Stimulated activated CD4-positive, alpha-beta T cell treated with anti-CD3 and anti-CD28 coated beads, Interleukin-15, amount 100 ng/mL, for 24 hours (primary cell): ENCODE data around the gene NIPSNAP3A.
"Not testable (repeated sequence)": the region's sequence is repeated elsewhere in the genome, so short reads cannot be mapped to it uniquely, and the experiment has no call there.

Experiments used
- DNase-seq: peaks from one replicate; pipeline ENCODE4 v3.0.0-alpha.2; 2020

NIPSNAP3A gene

DNA sequence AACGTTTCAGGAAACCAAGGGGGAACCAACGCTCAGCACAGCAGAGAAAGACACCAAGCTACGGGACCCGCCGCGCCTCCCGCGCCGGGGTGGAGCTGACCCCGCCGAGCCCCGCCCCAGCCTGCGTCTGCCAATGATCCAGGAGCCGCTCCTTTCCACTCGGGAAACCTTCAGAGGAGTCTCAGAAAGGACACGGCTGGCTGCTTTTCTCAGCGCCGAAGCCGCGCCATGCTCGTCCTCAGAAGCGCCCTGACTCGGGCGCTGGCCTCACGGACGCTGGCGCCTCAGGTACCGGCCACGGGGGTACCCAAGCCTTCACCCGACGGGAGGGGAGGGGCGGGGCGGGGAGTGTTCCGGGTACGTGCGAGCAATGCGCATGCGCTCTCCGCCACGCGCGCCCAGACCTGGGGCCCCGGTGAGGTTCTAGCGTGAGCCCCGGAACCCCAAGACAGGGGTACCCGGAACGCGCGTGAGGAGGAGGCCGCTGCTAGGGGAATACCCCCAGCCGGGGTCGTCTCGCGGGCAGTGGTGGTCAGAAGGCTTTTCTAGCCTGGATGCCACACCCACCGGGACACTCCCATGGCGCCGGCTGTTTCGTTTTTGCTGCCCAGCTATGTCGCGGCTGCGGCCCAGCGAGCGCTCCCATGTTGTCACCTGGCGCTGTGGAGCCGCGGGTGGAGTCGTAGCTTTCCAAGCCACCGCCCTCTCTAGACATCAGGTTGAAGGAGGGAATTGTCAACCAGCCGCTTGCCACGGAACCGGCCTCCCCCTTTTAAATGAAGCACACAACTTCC lies at the start of gene NIPSNAP3A:
NIPSNAP3A (plus strand) TSS at position 119 of the 794 bp plus-strand sequence; CDS start at position 229, 110 bp downstream.
- DNase-seq, result peak; percentile 92

DNA sequence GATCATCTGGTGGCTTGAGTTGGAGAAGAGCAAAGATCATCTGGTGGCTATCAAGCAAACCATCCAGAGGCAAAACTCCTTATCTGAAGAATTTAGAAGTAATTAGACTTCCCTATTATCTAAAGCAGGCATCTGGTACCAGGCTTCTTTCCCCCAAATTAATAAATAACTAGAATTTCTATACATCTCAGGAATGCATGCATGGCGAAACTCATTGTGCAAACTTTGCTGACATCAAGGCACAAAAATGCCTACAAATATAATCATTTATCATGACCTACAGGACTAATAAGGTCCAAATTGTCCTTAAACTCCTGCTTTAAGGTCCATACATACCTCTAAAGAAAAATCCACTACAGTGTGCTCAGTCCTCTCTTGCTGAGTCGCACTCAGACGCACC lies 47.2 kb upstream of the NIPSNAP3A start:
- no peak for DNase-seq

DNA sequence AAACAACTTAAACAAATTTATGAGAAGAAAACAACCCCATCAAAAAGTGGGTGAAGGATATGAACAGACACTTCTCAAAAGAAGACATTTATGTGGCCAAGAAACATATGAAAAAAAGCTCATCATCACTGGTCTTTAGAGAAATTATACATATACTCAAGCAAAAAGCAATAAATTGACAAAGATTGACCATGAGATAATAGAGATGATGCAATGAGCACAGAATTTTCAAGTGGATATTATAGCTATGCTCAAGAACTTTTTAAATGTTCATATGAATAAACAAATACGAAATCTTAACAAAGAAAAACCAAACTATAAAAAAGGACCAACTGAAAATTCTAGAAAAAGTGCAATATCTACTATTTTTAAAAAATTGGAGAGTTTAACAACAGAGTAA lies 38.7 kb upstream of the NIPSNAP3A start:
- DNase-seq, result not testable (repeated sequence)

DNA sequence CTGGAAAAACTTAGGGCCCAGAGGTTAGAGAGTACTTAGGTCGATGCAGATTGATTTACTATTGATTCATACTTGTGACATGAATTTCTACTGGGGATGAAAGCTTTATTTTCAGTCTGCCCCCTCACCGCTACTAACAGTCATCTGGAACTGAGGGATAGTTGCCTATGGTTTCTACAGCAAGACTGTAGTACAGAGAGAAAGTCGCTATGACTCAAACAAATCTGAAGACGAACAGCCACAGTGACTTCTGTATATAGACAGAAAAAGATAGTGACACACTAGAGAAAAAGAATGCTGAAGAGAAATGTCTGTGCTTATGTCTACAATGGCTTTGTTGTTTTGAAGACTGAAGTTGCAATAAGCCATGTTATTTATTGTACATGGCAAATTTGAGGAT lies 35.9 kb upstream of the NIPSNAP3A start:
- DNase-seq, result no peak

DNA sequence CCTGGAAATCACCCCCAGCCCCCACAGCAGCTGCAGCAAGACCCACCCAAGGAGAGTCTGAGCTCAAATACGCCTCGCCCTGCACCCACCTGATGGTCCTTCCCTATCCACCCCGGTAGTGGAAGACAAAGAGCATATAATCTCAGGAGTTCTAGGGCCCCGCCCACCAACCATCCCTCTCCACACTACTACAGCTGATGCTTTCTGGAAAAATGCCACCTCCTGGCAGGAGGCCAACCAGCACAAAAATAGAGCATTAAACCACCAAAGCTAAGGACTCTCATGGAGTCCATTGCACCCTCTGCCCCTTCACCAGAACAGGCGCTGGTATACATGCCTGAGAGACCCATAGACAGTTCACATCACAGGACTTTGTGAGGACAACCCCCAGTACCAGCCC lies 22.5 kb upstream of the NIPSNAP3A start:
- no peak for DNase-seq

DNA sequence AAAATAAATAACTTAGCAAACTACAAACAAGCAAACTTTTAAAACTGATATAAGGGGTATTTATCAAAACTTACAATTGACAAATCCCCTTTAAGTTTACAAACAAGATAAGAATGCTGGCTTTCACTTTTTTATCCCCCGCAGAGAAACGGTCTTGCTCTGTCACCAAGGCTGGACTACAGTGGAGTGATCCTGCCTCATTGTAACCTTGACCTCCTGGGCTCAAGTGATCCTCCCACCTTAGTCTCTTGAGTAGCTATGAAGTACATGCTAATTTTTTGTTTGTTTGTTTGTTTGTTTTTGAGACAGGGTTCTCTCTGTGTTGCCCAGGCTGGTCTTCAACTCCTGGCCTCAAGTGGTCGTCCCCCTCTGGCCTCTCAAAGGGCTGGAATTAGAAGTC lies 9.0 kb upstream of the NIPSNAP3A start:
- DNase-seq, result no peak

DNA sequence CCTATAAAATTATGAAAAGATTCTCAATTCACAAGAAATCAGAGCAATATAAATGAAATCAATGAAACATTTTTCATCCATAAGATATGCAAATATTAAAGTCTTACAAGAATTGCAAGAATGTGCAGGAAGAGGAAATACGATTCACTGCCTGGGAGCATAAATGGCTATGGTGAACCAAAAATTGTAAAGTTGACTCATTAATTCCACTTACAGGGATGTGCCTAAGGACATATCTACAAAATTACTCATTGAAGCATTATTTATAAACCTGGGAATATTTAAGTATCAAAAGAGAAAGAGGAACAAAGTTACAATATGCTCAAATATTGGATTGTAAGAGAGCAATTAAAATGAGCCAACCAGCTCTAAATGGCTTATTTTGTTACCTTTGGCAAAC lies 6.9 kb upstream of the NIPSNAP3A start:
- no peak for DNase-seq

DNA sequence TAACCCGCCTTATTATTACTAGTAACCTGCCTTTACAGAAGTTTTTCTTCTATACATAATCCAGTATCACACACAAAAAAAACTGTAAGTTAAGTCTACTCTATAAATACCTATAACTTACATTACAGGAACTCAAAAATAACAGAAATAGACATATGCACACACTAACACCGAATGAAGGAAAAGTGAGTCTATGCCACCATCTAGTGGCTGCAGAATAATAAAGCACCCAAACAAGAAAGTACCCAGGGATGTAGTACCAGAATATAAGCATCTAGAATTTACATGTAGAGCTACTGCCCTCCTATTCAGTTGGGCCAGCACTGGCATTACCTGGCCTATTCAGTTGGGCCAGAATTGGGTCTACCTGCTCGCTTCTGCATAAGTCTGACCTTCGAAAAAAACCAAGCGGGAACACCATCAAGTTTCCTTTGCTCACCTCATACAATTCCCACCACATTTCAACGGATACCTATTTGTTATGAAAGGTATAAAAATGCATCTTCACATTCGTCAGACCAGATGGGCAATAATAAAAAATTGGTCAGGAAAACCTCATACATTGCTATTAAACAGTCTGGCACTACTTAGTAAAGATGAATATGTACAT lies 4.0 kb upstream of the NIPSNAP3A start:
- peak; percentile 11 for DNase-seq

DNA sequence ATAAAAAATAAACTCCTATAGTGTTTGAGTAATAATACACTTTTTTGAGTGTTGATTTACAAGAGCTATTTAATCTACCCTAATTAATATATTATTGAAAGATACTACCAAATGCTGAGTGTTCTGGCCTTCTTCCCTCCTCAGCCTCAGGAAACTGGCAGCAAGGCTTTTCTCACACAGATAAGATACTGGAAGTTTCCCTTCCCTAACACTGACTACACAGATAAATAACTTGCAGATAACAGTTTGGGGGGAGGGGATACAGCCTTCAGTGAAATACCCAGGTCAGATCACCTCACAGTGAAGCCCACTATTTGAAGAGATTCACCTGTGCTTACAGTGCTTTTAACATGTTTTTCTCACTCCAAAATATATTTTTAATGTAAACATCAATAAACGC lies 1.6 kb upstream of the NIPSNAP3A start:
- no peak for DNase-seq

DNA sequence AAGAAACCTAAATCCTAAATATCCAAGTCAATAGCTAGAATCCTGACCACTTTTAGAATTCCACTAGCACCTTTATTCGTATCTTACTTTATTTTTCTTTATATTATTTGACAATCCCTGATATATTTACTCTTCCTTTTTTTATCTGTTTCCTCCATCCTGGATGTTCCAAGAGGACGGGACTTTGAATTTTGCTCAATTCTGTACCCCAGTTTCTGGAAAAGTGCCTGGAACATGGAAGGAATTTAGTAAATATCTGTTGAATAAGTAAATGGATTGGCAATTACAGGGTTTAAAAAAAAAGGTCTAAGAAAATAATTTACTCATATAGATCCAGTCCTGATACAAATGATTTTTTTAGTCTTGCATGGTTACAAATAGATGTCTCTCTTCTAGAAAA lies 1.2 kb upstream of the NIPSNAP3A start:
- DNase-seq, result no peak

DNA sequence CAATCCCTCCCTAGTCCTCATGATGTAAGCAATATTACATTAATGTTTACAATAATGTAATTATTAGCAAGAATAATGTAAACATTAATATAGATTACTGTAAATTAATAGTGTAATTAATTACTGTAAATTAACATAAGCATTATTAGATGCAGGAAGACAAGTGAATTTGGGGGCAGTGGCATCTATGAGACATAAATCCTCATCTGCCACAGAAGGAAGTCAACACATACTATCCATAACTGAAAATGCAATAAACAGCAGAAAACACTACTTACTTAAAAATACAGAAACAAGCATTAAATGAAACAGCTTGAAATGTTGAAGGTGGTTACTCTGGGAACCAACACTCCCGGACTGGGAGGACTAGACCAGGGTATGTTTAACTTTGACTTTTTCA lies 685 bp upstream of the NIPSNAP3A start:
- no peak for DNase-seq

DNA sequence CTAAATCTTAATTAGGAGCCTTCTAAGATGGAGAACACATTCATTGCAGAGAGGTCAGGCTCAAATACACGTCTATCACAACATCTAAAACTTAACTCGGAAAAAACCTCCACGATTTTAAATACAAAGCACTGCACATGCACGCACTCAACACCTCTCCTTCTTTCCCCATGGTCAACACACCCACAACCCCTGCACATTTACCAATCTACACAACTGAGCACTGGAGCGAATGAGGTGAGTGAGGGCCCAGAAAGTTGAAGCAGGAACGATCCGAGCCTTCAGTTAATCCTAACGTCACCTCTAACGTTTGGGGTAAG lies 278 bp upstream of the NIPSNAP3A start:
- DNase-seq, result no peak

DNA sequence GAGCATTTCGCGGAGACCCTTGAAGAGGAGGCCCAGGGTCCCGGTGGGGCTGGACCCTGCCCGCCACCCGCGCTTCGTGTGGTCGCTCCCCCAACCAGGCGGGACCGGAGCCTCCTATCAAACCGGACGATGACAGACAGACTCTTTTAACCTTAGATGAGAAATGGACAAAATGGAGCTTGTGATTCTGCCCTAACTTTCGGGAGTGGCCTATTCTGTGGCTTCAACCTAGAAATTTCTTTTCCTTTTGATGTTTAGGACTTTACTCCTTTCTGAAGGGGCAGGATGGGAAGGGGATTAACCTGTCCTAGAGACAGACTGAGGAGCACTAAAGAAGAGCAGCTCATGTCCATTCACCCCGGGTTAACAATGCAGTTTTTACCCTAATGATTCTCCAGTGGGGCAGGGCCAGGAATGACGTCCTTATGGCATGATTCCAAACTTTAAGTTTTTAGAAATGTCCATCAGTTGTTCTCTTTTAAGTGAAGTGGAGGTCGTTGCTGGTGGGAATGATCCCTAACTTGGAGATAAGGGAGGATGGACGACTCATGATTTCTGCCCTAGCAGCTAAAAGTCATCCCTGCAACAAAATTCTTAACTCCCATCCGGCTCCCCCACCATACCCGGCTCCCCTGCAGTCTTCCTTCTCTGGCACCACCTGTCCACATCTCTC lies 1.0 kb downstream of the NIPSNAP3A start:
- DNase-seq, result no peak

DNA sequence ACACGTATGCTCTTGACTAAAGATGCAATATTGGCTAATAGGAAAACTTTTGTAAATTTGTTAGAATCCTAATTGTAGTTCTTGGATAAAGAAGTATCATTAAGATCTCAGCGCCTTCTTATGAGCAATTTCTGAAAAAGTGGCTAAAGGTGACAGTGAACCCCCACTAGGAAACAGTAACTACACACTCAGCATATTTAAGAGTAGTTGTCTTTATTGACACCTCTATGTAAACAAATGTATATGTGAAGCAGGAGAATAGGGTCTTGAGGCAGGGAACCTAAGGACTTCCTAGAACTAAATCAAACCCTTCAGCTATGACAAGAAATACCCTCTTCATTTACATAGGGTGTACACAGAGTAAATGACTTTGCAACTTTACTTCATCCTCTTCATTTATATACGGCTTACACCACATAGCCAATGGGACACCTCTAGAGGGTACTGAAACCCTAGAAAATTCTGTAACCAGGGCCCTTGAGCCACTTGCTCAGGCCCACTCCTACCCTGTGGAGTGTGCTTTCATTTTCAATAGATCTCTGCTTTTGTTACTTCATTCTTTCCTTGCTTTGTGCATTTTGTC lies 2.8 kb downstream of the NIPSNAP3A start:
- DNase-seq, result no peak

DNA sequence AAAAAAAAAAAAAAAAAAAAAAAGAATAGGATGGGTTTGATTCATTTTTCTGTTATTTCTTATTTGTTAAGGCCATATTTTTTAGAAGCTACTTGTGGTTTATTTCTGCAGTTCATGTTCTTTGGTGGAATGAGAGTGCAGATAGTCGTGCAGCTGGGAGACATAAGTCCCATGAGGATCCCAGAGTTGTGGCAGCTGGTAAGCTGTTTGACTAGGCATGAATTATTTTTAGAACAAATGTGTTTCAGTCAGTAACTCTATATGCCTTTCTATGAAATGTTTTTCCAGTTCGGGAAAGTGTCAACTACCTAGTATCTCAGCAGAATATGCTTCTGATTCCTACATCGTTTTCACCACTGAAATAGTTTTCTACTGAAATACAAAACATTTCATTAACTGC lies 11.5 kb downstream of the NIPSNAP3A start:
- DNase-seq, result no peak

DNA sequence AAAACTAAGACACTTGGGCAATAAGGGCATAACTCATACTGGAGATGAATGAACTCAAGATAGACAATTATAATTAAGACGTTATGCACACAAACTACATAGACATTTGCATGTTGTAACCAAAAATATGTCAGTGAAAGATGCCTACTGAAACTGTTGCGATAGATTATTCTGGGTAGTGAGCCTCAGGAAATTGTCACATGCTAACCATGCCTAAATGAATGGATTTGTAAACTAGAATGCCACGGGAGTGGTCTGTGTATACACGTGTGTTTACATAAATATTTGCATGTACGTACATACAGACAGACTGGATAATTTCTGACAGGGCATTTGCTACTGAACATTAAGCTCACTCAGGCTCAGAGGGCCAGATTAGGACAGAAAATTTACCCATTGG lies 17.7 kb downstream of the NIPSNAP3A start:
- no peak for DNase-seq

DNA sequence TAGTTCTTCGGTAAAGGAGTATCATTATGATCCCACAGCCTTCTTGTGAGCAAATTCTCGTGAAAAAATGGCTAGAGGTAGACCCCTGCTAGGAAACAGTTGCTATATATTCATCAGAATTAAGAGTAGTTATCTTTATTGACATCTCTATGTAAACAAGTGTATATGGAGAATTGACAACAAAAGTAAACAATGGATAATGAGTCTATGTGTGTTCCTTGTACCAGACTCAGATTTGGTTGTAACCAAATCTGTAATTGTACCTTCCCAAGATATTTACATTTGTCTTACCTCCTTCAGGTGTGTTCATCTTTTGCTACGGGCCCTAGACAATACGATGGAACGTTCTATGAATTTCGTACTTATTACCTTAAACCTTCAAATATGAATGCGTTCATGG lies 18.5 kb downstream of the NIPSNAP3A start:
- DNase-seq, result no peak

DNA sequence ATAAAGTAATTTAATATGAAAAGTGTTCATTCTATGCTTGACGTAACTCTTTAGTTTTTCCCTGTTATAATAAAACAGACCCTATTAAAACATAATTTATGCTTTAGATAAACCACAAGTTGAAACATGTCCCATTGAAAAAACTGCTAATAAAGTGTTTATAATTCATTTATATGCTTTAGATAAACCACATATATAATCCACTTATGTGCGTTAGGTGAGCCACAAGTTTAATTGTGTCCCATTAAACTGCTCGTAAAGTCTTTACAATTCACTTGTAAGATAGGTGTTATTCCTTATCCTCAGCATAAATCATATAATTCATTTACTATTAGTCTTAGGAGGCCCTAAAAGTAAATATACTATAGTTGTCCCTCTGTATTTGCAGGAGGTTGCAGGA lies 20.0 kb downstream of the NIPSNAP3A start:
- no peak for DNase-seq

DNA sequence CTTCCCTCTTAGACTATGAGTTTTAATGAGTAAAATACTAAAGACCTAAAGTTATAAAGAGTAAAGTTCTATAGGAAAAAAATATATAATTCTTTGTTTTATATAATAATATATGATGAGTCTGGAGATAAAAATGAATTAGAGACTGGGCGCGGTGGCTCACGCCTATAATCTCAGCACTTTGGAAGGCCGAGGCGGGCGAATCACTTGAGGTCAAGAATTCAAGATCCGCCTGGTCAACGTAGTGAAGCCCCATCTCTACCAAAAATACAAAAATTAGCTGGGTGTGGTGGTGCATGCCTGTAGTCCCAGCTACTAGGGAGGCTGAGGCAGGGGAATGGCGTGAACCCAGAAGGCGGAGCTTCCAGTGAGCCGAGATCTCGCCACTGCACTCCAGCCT lies 21.5 kb downstream of the NIPSNAP3A start:
- DNase-seq, result not testable (repeated sequence)

DNA sequence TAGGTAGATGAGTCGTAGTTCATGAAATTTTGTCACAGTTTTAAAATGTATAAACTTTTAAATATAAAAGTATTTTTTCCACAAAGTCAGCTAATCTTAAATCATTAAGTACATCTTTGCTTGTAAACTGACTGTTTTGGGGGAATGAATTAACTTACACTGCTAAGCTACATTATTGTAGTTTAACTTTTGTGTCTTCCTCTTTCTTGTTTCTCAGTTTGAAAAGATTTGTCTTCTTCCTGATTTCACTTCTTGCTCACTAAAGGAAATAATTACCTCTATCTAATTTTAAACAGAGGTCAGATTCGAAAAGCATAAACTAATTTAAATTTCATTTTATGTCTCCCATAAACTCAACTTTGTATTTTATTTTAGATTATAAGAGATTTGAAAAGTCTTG lies 22.2 kb downstream of the NIPSNAP3A start:
- DNase-seq, result no peak

DNA sequence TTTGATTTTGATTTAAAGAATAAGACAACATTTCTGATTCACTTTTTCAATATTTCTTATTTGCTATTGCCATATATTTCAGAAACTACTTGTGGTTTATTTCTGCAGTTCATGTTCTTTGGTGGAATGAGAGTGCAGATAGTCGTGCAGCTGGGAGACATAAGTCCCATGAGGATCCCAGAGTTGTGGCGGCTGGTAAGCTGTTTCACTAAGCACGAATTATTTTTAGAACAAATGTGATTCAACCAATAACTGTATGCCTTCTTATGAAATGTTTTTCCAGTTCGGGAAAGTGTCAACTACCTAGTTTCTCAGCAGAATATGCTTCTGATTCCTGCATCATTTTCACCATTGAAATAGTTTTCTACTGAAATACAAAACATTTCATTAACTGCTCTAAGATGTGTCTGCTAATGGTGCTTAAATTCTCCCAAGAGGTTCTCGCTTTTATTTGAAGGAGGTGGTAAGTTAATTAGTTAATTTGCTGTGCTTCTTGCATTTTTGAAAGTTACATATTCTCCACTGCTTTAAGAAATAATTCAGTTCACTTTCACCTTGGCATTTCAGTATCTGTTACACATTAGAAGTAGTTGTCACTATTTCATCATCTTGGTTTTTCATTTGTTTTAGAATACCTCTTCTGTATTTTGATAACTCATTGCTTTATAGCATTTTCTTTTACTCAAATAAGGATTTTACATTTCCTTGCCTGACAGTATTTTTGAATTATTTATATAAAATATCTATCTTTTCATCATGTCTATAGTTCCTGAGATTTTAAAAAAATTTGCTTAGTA lies 25.4 kb downstream of the NIPSNAP3A start:
- no peak for DNase-seq

DNA sequence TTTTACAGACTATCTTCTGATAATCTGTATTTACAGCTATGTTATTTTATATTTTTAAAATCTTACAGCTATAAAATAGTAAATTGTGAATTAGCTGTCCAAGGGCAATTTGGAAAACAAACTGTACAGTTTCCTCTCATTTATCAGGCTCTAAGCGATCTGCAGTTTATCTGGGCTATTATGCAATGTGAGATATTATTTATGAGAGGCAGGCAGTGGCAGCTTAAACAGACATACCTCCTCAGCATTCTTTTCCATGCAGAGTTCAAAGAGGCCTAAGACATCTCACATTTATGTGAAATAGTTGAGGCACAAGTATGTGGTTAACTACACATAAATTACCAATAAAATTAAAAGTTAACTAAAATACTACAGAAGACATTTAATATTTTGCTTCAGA lies 26.6 kb downstream of the NIPSNAP3A start:
- DNase-seq, result no peak
